ENCODE results near the gene TFDP2. TPM values are rescaled to one million over a fixed set of nuclear protein-coding genes. Genes with fewer than 3 reads are reported as not detected.
A peak's percentile ranks its signal among the peaks of the same experiment; 100 is the strongest.

TFDP2 gene
- total and polyA plus RNA-seq, 7 experiments from 2014 or later = 23.7 to 44.7 (median 40.6) TPM

DNA sequence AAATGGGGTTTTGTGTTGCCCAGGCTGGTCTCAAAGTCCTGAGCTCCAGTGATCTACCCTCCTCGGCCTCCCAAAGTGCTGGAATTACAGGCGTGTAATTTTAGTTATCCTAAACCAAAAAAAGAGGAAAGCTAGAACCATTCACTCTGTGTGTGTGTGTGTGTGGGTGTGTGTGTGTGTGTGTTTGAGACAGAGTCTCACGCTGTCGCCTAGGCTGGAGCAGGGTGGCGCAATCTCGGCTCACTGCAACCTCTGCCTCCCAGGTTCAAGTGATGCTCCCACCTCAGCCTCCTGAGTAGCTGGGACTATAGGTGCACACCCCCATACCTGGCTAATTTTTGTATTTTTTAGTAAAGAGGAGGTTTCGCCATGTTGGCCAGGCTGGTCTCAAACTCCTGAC, 84.0 kb downstream of the TFDP2 start:
- intact Hi-C loops (cut with micrococcal nuclease) = no loop called here
- Mint-ChIP-seq H3K9me3 (no peaks in the 10 kb centered on the region), H3K4me1 (no peaks in the 10 kb centered on the region), H3K27me3 (no peaks in the 10 kb centered on the region), H3K27ac (no peak overlapping the region), H3K4me3 (no peak overlapping the region), H3K36me3 (peaks cover 0 to 31% (median 9%) of the 10 kb centered on the region in 5 donors)
- ChIA-PET POLR2A (no interaction called here), CTCF (interaction anchor here (1.3 kb wide), 1 partner anchor 1054 kb away, joined by 3 read pairs; no protein-coding TSS in a partner anchor)
- Histone ChIP-seq H3K9me3 (ENCODE audit: control insufficient read depth in 2 of 3, low read length in 3 of 3) (no peaks in the 10 kb centered on the region), H3K36me3 (ENCODE audit: control insufficient read depth in 2 of 3, insufficient read depth in 3 of 3, low read length in 3 of 3) (no peaks in the 10 kb centered on the region), H3K4me1 (ENCODE audit: control insufficient read depth in 2 of 2, insufficient read depth in 2 of 2, low read length in 2 of 2) (no peaks in the 10 kb centered on the region), H3K27me3 (ENCODE audit: control insufficient read depth in 2 of 2, insufficient read depth in 2 of 2, low read length in 2 of 2) (no peaks in the 10 kb centered on the region), H3K4me3 (ENCODE audit: low read length) (no peak overlapping the region), H3K27ac (ENCODE audit: low read depth, low read length) (no peak overlapping the region)
- DNase-seq = no peak
- no peak for ATAC-seq

- Mint-ChIP-seq H3K4me1 (no peaks in the 10 kb centered on the region), H3K27me3 (no peaks in the 10 kb centered on the region), H3K36me3 (peaks cover 0 to 31% (median 9%) of the 10 kb centered on the region in 5 donors), H3K4me3 (no peak overlapping the region), H3K9me3 (no peaks in the 10 kb centered on the region), H3K27ac (no peak overlapping the region)
- intact Hi-C loops (cut with micrococcal nuclease) = no loop called here
- no peaks in the 10 kb centered on the region for H3K27me3 ChIP-seq (ENCODE audit: control insufficient read depth in 2 of 2, insufficient read depth in 2 of 2, low read length in 2 of 2)
- no peak for DNase-seq
- H3K4me1 ChIP-seq (ENCODE audit: control insufficient read depth in 2 of 2, insufficient read depth in 2 of 2, low read length in 2 of 2) = no peaks in the 10 kb centered on the region
- H3K36me3 ChIP-seq (ENCODE audit: control insufficient read depth in 2 of 3, insufficient read depth in 3 of 3, low read length in 3 of 3) = no peaks in the 10 kb centered on the region
- no peak for ATAC-seq
- no peaks in the 10 kb centered on the region for H3K9me3 ChIP-seq (ENCODE audit: control insufficient read depth in 2 of 3, low read length in 3 of 3)
- no peak overlapping the region for H3K27ac ChIP-seq (ENCODE audit: low read depth, low read length)
- ChIA-PET CTCF (no interaction called here), POLR2A (no interaction called here)
- H3K4me3 ChIP-seq (ENCODE audit: low read length) = no peak overlapping the region
Measured at GRCh38 chr3:142064454-142064853, 84.9 kb downstream of the TFDP2 start.

- Mint-ChIP-seq H3K27ac (no peak overlapping the region), H3K4me1 (peaks cover 0 to 8% (median 7%) of the 10 kb centered on the region in 7 donors), H3K27me3 (no peaks in the 10 kb centered on the region), H3K9me3 (peaks cover 0 to 6% (median 0%) of the 10 kb centered on the region in 11 donors), H3K36me3 (peaks cover 0 to 30% (median 21%) of the 10 kb centered on the region in 5 donors), H3K4me3 (no peak overlapping the region)
- H3K27ac ChIP-seq (ENCODE audit: low read depth, low read length) = no peak overlapping the region
- no peaks in the 10 kb centered on the region for H3K4me1 ChIP-seq (ENCODE audit: control insufficient read depth in 2 of 2, insufficient read depth in 2 of 2, low read length in 2 of 2)
- no peaks in the 10 kb centered on the region for H3K27me3 ChIP-seq (ENCODE audit: control insufficient read depth in 2 of 2, insufficient read depth in 2 of 2, low read length in 2 of 2)
- ChIA-PET POLR2A (no interaction called here), CTCF (no interaction called here)
- no peak overlapping the region for H3K4me3 ChIP-seq (ENCODE audit: low read length)
- ATAC-seq = no peak
- H3K9me3 ChIP-seq (ENCODE audit: control insufficient read depth in 2 of 3, low read length in 3 of 3) = no peaks in the 10 kb centered on the region
- intact Hi-C loops (cut with micrococcal nuclease) = no loop called here
- H3K36me3 ChIP-seq (ENCODE audit: control insufficient read depth in 2 of 3, insufficient read depth in 3 of 3, low read length in 3 of 3) = no peaks in the 10 kb centered on the region
- DNase-seq = no peak
Measured at GRCh38 chr3:142057331-142057725, 92.0 kb downstream of the TFDP2 start.

DNA sequence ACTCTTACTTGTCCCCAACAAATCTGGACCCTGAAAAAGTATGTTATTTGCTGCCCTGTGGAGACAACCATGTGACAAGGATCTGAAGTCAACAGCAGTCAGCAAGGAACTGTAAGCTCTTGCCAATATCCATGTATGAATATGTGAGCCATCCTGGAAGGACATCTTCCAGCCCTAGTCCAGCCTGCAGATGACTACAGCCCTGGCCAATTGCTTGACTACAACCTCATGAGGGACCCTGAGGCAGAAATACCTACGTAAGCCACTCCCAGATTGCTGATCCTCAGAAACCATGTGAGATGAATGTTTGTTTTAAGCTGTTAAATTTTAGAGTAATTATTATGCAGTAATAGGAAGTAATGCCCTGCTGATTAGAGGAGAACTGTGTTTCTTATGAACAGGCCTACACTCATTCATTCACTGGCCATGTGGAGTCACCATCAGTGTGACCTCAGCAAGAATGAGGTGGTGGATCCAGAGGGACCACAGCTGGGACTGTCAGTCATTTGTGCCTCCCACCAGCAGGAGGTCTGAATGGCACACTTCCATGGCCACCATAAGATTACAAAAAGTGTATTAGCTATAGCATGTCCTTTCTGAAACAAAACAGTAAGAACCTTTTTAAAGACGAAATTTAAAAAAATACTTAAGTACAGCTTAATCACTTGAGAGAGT, 92.6 kb downstream of the TFDP2 start:
- no peak overlapping the region for H3K27ac ChIP-seq (ENCODE audit: low read depth, low read length)
- CTCF ChIA-PET = no interaction called here
- POLR2A ChIA-PET = no interaction called here
- DNase-seq (no peak), ATAC-seq (no peak)
- H3K36me3 ChIP-seq (ENCODE audit: control insufficient read depth in 2 of 3, insufficient read depth in 3 of 3, low read length in 3 of 3) = no peaks in the 10 kb centered on the region
- no peaks in the 10 kb centered on the region for H3K9me3 ChIP-seq (ENCODE audit: control insufficient read depth in 2 of 3, low read length in 3 of 3)
- H3K9me3 Mint-ChIP-seq = peaks cover 0 to 6% (median 0%) of the 10 kb centered on the region in 11 donors
- no peak overlapping the region for H3K27ac Mint-ChIP-seq
- no peaks in the 10 kb centered on the region for H3K27me3 Mint-ChIP-seq
- peaks cover 0 to 30% (median 20%) of the 10 kb centered on the region in 5 donors for H3K36me3 Mint-ChIP-seq
- intact Hi-C loops (cut with micrococcal nuclease) = no loop called here
- H3K27me3 ChIP-seq (ENCODE audit: control insufficient read depth in 2 of 2, insufficient read depth in 2 of 2, low read length in 2 of 2) = no peaks in the 10 kb centered on the region
- H3K4me3 ChIP-seq (ENCODE audit: low read length) = no peak overlapping the region
- H3K4me1 Mint-ChIP-seq = peaks cover 0 to 8% (median 7%) of the 10 kb centered on the region in 7 donors
- H3K4me3 Mint-ChIP-seq = no peak overlapping the region
- H3K4me1 ChIP-seq (ENCODE audit: control insufficient read depth in 2 of 2, insufficient read depth in 2 of 2, low read length in 2 of 2) = no peaks in the 10 kb centered on the region

- H3K27ac ChIP-seq (ENCODE audit: low read depth, low read length) = no peak overlapping the region
- H3K9me3 Mint-ChIP-seq = peaks cover 0 to 6% (median 0%) of the 10 kb centered on the region in 11 donors
- ATAC-seq = no peak
- peaks cover 0 to 33% (median 22%) of the 10 kb centered on the region in 5 donors for H3K36me3 Mint-ChIP-seq
- peak overlapping the region in 1 of 9 donors; percentile 26 for H3K27ac Mint-ChIP-seq
- ChIA-PET POLR2A (no interaction called here), CTCF (no interaction called here)
- no peaks in the 10 kb centered on the region for H3K4me1 ChIP-seq (ENCODE audit: control insufficient read depth in 2 of 2, insufficient read depth in 2 of 2, low read length in 2 of 2)
- no peaks in the 10 kb centered on the region for H3K9me3 ChIP-seq (ENCODE audit: control insufficient read depth in 2 of 3, low read length in 3 of 3)
- DNase-seq = no peak
- no peak overlapping the region for H3K4me3 ChIP-seq (ENCODE audit: low read length)
- intact Hi-C loops (cut with micrococcal nuclease) = no loop called here
- H3K36me3 ChIP-seq (ENCODE audit: control insufficient read depth in 2 of 3, insufficient read depth in 3 of 3, low read length in 3 of 3) = no peaks in the 10 kb centered on the region
- no peaks in the 10 kb centered on the region for H3K27me3 ChIP-seq (ENCODE audit: control insufficient read depth in 2 of 2, insufficient read depth in 2 of 2, low read length in 2 of 2)
- no peaks in the 10 kb centered on the region for H3K27me3 Mint-ChIP-seq
- H3K4me3 Mint-ChIP-seq = no peak overlapping the region
- peaks cover 0 to 8% (median 7%) of the 10 kb centered on the region in 7 donors for H3K4me1 Mint-ChIP-seq
Measured at GRCh38 chr3:142053835-142054234, 95.5 kb downstream of the TFDP2 start.

- CTCF ChIA-PET = no interaction called here
- no peak overlapping the region for H3K27ac Mint-ChIP-seq
- H3K4me3 Mint-ChIP-seq = no peak overlapping the region
- no peaks in the 10 kb centered on the region for H3K27me3 ChIP-seq (ENCODE audit: control insufficient read depth in 2 of 2, insufficient read depth in 2 of 2, low read length in 2 of 2)
- no peaks in the 10 kb centered on the region for H3K9me3 ChIP-seq (ENCODE audit: control insufficient read depth in 2 of 3, low read length in 3 of 3)
- no peak overlapping the region for H3K4me3 ChIP-seq (ENCODE audit: low read length)
- H3K27me3 Mint-ChIP-seq = no peaks in the 10 kb centered on the region
- peaks cover 0 to 6% (median 0%) of the 10 kb centered on the region in 11 donors for H3K9me3 Mint-ChIP-seq
- H3K4me1 Mint-ChIP-seq = peaks cover 0 to 8% (median 7%) of the 10 kb centered on the region in 7 donors
- intact Hi-C loops (cut with micrococcal nuclease) = no loop called here
- peaks cover 0 to 33% (median 22%) of the 10 kb centered on the region in 5 donors for H3K36me3 Mint-ChIP-seq
- DNase-seq (no peak), ATAC-seq (no peak)
- no peaks in the 10 kb centered on the region for H3K36me3 ChIP-seq (ENCODE audit: control insufficient read depth in 2 of 3, insufficient read depth in 3 of 3, low read length in 3 of 3)
- H3K4me1 ChIP-seq (ENCODE audit: control insufficient read depth in 2 of 2, insufficient read depth in 2 of 2, low read length in 2 of 2) = no peaks in the 10 kb centered on the region
- POLR2A ChIA-PET = no interaction called here
- no peak overlapping the region for H3K27ac ChIP-seq (ENCODE audit: low read depth, low read length)
Measured at GRCh38 chr3:142053244-142053643, 96.1 kb downstream of the TFDP2 start.

DNA sequence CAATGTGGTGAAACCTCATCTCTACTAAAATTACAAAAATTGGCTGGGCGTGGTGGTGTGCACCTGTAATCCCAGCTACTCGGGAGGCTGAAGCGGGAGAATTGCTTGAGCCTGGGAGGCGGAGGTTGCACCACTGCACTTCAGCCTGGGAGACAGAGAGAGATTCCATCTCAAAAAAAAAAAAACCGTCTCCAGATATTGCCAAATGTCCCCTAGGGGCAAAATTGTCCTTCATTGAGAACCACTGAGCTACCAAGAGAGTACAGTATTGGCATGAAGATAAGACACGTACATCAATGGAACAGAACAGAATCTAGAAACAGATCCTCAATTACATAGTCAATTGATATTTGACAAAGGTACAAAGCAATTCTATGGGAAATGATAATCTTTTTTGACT, 98.0 kb downstream of the TFDP2 start:
- Mint-ChIP-seq H3K27me3 (no peaks in the 10 kb centered on the region), H3K27ac (no peak overlapping the region)
- CTCF ChIA-PET = interaction anchor here (0.7 kb wide), 1 partner anchor 25 kb away, joined by 3 read pairs; no protein-coding TSS in a partner anchor

More for the DNA sequence above, 98.0 kb downstream of the TFDP2 start:
- DNase-seq (no peak), ATAC-seq (no peak)
- Histone ChIP-seq H3K4me1 (ENCODE audit: control insufficient read depth in 2 of 2, insufficient read depth in 2 of 2, low read length in 2 of 2) (no peaks in the 10 kb centered on the region), H3K36me3 (ENCODE audit: control insufficient read depth in 2 of 3, insufficient read depth in 3 of 3, low read length in 3 of 3) (no peaks in the 10 kb centered on the region), H3K4me3 (ENCODE audit: low read length) (no peak overlapping the region), H3K27me3 (ENCODE audit: control insufficient read depth in 2 of 2, insufficient read depth in 2 of 2, low read length in 2 of 2) (no peaks in the 10 kb centered on the region), H3K27ac (ENCODE audit: low read depth, low read length) (no peak overlapping the region), H3K9me3 (ENCODE audit: control insufficient read depth in 2 of 3, low read length in 3 of 3) (no peaks in the 10 kb centered on the region)
- H3K9me3 Mint-ChIP-seq = peaks cover 0 to 6% (median 0%) of the 10 kb centered on the region in 11 donors
- H3K4me3 Mint-ChIP-seq = no peak overlapping the region
- H3K4me1 Mint-ChIP-seq = peaks cover 0 to 8% (median 7%) of the 10 kb centered on the region in 7 donors
- H3K36me3 Mint-ChIP-seq = peaks cover 0 to 42% (median 22%) of the 10 kb centered on the region in 5 donors
- POLR2A ChIA-PET = no interaction called here
- intact Hi-C loops (cut with micrococcal nuclease) = no loop called here
